ENCODE data around the gene CDK16.

- TF ChIP-seq, protein P1, sequence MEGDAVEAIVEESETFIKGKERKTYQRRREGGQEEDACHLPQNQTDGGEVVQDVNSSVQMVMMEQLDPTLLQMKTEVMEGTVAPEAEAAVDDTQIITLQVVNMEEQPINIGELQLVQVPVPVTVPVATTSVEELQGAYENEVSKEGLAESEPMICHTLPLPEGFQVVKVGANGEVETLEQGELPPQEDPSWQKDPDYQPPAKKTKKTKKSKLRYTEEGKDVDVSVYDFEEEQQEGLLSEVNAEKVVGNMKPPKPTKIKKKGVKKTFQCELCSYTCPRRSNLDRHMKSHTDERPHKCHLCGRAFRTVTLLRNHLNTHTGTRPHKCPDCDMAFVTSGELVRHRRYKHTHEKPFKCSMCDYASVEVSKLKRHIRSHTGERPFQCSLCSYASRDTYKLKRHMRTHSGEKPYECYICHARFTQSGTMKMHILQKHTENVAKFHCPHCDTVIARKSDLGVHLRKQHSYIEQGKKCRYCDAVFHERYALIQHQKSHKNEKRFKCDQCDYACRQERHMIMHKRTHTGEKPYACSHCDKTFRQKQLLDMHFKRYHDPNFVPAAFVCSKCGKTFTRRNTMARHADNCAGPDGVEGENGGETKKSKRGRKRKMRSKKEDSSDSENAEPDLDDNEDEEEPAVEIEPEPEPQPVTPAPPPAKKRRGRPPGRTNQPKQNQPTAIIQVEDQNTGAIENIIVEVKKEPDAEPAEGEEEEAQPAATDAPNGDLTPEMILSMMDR (IDR thresholded peaks at IDR 0.05), result no peak
- no peak for TF ChIP-seq POLR2A (IDR thresholded peaks at IDR 0.05)
These were observed 19.2 kb upstream of the CDK16 start for GRCh38 chrX:47199286-47199685.
